ENCODE measurements around the gene TIPRL.
"Not testable (repeated sequence)": the region's sequence is repeated elsewhere in the genome, so short reads cannot be mapped to it uniquely, and the experiment has no call there.

TIPRL gene

DNA sequence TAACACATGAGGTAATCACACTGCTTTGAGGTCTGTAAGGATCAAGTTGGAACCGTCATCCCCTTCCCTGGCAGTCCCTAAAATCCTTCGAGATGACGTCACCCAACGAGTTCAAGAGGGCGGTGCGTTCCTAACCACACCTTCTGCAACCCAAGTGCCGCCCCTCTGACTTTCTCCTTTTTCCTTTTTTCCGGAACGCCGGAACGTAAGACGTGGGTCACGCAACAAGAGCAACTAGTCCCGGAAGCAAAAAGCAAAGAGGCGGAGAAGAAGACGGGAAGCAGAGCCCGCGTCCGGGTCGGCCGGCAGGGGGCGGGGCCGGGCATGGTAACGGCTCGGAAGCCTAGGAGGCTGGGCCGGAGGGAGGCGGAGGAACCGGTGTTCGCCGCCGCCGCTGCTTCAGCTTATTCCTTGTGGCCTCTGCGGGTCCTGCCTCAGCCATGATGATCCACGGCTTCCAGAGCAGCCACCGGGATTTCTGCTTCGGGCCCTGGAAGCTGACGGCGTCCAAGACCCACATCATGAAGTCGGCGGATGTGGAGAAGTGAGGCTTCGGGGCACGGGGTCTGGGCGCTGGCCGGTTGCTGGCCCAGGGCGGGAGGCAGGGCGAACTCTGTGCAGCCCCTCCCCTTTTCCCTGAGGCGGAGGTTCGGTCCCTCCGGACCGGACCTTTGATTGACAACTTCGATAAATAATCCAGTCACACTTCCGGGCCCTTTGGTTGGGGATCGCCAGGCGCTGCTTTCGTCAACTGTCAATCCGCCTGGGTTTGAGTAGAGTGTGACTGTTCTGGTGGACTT is at the start of gene TIPRL:
Gene TIPRL (plus strand): TSS at position 325 of the 800 bp plus-strand sequence. CDS start 116 bp downstream, at position 441.
- peak; percentile 97 for DNase-seq

DNA sequence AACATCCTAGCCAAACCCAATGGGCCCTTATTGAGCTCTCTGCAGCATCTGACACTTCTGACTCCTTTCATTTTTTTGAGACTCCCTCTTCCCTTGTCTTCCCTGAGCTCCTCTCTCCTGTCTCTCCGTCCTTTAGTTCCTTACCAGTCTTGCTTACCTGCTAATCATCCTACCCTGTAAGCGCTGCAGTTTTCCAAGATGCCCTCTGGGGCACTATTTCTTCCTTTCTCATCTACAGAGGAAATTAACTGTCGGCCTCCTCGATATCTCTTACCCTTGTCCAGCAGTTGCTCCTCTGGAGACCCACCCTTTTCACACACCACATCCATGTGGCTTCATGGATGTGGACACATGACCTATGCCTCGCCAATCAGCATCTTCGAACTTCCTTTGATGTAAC is 48.8 kb upstream of the TIPRL start:
- DNase-seq: no peak

DNA sequence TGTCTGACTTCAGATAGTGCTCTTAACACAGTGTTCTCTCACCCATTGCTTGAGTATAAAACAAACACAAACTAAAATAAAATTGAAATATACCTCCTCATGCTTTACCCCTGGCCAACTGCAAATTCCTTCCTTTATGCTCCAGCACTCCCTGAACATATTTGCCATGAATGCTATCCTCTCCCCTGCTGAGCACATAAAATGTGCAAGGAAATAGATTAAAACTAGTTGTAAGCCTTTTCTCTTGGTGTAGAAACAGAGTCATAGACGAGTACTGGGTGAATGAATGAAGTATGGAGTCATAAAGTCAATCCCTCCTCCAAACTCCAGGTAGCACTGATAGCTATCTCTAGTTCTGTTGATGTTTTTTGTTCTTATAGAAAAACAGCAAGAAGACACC is 44.6 kb upstream of the TIPRL start:
- DNase-seq: no peak

DNA sequence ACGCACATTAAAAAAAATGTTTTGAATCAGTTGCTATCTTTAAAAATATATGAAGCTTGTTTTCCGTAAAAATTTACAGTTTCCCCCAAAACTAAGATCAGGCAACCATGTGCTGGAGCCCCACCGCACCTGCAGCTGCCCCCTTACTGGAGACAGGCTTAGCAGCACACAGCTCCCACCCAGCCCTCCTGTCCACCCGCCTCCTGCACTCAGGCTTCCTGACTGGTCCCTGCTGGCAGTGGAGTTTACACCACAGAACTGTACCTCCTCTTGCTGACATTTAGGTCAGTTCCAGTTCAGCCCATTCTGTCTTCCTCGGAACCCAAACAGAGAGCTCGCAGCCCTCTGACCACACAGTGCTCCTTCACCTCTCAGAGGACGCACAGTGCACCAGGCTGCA is 44.1 kb upstream of the TIPRL start:
- no peak for DNase-seq

DNA sequence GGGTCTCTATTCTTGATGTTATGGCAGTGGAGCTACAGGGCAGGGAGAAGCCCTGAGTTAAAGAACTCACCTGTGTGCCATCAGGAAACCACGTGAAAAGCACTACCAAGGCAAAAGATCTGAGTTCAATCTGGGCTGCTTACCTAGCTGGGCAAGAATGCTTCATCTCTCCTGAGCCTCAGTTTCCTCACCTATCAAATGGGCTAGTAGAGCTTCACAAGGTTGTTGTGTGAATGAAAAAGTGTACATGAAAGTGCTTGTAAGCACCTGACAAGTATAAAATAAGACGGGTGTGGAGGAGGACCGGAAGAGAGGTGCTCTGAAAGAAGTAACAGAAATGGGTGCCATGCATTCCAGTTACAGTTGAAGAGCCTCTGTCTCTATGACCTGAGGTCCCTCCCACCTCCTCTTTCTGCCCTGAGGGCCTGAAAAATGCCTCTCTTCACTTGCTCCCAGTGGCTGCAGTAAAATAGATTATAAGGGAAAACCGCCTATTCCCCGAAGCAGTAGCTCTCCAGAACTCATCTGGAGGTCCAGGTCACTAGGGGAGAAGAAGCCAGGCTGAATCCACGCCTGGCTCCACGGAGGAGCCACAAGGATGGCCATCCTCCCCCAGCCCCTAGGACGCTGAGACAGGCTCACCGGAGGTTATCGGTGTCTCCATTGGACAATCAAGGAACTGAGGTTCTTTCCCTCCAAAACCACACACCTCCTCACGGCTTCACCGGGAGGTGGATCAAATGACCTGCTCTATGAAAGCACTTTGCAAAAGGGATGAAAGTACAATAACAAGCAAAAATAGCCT is 43.4 kb upstream of the TIPRL start:
- no peak for DNase-seq

DNA sequence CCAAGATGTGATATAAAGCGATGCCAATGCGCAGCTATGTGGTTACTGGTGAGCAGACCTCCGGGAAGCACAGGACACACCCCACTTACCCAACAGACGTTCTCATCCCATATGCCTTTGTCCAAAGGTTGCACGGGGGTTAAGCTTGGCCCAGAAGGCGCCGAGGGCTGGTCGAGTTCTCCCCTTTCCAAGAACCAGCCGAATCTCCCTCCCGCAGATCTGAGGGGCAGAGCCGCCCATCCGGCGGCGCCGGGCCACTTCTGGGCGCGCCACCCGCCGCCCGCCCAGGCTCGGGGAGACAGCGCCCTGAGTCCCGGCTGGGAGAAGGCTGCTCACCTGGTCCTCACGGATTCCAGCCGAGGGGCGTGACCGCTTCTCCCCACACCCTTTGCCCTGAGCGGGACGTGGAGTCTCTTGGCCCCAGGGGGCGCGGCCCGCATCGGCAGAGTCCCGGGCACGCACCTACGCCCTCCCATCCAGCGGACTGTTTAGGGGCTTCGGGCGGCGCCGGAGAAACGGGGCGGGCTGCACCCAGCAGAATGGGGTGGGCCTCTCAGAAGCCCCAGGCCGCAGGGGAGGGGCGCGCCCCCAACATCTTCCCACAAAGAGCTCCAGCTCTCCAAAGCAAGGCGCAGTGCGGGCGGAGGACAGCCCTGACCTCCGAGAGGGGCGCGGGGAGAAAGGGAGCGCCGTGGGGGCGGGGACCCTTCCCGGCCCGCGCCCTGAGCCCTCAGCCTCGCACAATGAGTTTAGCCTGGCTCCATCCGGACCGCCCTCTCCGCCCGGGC is 42.6 kb upstream of the TIPRL start:
- DNase-seq: peak; percentile 13

DNA sequence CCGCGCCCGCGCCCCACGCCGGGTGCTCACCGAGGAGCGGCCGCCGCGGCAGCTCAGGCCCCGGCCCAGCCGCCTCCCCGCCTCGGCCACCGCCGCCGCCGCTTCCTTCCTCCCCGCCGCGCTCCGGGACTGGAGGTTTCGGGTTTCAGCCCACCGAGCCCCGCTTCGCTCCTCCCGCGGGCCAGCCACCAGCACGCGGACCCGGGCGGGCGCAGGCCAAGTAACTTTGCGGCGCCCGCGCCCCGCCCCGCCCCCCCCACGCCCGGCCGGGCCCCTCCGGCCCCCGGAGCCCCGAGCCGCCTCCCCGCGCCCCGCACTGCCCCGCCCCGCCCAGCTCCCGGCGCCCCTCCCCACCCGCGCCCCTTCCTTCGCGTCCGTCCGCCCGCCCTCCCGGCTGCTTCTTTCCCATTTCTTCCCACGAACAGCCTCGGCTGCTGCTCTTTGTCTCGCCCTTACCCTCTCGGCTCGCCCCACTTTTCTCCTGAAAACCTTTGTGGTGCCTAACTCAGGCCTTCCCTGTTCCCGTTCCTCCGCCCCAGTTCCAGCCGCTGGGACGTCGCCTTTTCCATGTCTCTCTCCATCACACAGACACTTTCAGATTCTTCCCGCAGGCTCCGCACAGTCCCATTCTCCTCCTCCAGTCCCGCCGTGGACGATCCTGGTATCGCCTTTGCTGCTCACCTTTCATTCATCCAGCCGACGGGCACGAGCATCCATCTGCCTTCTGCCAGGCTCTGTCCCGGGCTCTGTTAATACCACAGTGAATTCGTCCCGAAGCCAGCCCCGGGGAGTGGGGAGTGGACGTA is 41.9 kb upstream of the TIPRL start, which contains the start of gene GPR161:
Gene GPR161 (minus strand): TSS at position 222 of the 806 bp plus-strand sequence. CDS start 32,080 bp downstream, outside the sequence.
- DNase-seq: peak; percentile 27

DNA sequence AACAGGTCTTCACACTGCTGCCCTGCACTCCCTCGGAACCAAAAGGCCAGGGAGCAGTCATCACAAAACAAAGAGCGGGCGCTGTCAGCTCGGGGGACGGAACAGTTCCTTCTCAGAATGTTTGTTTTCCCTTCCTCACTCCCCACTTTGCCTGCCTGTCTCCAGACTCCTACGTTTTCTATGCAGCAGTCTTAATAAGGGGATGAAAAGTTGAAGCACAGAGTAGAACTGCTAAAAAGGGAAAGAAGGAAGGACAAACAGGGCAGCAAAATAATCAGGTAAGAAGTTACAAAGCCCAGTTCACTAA is 41.3 kb upstream of the TIPRL start:
- DNase-seq: no peak

DNA sequence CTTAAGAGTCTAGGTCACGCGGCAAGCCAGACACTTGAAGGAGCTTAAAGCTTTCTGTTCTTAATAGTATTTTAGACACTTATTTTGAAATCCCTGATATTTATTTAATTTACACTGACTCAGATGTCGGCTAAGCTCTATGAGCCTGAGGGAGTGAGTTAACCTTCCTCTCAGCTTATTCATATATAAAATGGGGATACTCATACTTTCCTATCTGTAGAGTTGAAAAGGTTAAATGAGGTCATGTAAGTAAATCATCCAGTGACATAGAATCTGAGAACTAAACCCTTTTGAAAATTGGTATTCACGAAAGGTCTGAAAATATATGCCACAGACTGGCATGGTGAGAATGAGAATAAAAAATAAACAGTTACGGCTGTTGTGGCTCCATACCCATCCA is 40.6 kb upstream of the TIPRL start:
- DNase-seq: no peak

DNA sequence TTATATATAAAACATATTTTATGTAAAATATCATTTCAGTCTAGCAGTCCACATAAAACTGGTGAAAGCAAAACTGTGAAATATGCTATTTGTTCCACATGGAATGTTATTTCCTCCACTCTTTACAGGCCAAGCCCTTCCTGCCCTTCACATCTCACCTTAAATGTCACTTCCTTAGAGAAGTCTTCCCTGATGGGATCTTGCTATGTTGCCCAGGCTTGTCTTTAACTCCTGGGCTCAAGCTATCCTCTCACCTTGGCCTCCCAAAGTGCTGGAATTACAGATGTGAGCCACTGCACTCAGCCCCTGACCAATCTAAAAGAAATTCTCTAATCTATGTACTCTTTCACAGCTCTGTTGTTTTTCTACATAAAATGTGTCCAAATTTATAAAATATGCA is 39.7 kb upstream of the TIPRL start:
- no peak for DNase-seq

DNA sequence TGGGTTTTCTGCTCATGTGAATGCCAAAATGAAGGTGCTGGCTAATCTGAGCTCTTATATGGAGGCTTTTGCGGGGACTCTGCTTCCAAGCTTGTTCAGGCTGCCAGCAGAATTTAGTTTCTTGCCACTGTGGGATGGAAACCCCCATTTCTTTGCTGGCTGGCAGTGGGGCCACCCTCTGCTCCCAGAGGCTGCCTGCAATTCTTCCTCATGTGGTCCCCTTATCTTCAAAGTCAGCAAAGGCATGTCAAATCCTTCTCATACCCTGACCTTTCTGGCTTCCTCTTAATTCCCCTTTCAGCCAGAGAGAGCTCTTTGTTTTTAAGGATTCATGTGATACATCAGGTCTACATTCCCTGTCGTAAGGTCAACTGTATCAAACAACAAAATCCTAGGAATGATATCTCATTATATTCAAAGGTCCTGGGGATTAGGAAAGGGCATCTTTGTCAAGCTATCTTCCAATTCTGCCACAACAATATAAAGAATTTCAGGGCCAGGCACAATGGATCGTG is 36.8 kb upstream of the TIPRL start:
- DNase-seq: no peak

DNA sequence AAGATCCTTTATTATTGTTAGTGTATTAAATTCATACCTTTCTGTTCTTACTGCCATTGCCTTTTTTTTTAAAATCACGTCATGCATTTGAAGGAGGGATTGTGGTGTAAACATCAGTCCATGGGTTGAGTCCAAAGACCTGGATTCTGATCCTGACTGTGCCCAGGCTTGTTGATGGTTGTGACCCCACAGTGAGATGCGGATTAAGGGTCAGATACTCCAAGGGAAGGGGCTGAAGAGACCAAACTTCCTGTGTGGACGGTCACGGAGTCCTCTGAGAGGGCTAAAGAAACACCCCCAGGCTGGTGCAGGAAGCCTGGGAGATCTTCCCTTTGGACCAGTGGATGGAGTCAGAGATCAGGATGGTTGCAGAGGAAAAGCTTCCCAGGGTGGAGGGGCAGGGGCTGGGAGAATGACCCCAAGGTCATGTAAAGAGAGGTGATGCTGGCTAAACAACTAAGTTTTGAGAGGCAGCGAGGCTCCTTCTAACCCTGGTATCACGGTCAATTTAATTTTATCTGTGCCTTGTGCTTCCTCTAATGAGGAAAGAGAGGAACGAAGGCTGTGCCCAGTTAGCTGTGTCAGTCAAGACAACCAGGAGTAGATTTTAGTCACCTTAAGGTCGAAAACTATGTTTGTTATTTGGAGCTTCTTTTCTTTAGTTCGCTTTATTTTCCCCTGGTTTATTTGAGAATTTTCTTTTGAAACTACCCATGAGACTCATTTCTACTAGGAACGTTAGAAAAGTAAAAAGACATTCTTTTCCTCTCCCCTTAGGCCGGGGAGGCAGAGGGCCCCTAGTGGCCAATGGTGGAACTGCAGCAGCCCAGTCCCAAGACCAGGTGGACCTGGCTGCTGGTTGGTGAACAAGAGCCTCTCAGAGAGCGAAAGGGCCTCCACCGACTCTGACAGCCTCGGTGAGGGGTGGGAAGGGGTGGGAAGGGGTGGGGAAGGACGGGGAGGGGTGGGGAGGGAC is 33.3 kb upstream of the TIPRL start:
- peak; percentile 92 for DNase-seq

DNA sequence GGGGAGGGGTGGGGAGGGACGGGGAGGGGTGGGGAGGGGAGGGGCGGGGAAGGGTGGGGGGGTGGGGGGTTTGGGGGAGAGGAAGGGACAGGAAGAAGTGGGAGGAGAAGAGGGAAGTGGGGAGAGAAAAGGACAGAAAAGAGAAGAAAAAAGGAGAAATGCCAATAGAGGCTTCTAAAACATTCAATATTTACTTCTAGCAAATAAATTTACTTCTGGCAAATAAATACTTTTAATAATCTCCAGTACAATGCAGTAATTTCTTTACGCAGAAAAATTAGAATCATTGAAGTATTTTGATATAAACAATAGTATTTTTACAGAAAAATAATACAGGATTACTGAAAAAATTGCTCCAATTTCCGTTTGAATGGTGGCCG is 32.6 kb upstream of the TIPRL start:
- no peak for DNase-seq

DNA sequence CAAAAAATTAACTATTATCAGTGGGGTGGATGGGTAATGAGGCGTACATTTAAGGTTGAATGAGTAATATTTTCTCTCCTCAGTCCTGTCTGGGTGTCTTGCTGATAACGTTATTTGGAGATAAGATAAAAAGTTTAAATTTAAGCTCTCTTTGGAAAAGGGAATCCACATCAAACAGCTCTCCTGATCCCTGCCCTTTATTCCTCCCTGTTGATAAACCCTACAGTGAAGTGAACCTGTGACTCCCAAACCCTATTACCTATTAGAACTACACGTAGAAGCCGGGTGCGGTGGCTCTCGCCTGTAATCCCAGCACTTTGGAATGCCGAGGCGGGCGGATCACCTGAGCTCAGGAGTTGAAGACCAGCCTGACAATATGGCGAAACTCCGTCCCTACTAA is 32.1 kb upstream of the TIPRL start:
- no peak for DNase-seq

DNA sequence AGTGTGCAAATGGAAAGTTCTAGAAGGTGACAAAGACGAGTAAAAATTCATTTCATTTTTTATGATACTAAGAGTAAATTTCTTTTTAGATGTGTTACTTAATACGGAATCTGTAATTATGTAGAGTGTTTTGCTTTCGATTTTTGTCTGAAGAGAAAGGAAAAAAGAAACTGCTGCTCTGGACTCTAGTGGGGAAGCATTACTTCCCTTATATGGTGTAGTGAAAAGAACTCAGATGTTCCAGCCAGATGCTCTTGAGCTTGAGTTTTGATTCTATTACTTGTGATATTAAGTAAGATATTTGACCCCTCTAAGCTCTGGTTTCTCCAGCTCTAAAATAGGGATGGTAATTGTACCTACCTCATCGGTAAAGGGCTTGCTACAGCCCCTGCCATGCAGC is 29.8 kb upstream of the TIPRL start:
- DNase-seq: no peak

DNA sequence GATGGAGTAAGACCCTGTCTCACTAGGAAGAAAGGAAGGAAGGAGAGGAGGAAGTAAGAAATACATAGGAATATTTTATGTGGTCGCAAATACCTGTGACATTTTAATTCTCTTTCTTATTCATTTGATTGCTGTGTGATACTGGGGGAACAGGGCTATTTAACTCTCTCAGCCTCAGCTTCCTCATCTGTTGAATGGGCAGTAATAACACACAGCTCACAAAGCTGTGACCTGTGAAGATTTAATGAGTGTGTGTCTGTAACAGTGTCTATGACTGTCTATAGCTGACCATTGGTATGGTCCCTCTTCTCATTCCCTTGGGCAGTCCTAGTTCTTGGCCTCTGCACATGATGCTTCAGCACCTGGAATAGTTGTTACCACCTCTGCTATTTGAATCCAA is 28.5 kb upstream of the TIPRL start:
- DNase-seq: no peak

DNA sequence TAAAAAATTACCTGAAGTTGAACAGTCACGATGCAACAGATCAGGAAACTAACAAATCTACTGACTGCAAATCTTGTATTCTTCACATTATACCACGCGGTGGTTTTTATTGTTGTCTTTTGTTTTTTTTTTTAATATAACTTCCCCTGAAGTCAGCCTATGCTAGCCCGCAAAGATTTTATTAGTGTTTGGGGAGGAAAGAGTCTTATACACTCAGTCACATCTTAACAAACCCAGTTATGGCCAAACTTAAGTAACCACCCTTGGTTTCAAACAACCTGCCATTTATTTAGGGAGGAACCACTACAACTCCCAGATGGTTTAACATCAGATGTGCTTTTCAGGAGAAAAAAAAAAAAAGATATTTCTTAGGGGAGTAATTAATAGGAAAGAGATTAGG is 26.8 kb upstream of the TIPRL start:
- DNase-seq: no peak

DNA sequence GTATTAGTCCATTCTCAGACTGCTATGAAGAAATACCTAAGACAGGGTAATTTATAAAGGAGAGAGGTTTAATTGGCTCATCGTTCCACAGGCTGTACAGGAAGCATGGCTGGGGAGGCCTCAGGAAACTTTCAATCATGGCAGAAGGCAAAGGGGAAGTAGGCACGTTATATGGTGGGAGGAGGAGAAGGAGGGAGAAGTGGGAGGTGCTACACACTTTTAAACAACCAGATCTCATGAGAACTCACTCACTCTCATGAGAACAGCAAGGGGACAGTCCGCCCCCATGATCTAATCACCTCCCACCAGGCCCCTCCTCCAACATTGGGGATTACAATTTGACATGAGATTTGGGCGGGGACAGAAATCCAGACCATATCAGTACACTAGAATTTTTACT is 24.1 kb upstream of the TIPRL start:
- DNase-seq: not testable (repeated sequence)

DNA sequence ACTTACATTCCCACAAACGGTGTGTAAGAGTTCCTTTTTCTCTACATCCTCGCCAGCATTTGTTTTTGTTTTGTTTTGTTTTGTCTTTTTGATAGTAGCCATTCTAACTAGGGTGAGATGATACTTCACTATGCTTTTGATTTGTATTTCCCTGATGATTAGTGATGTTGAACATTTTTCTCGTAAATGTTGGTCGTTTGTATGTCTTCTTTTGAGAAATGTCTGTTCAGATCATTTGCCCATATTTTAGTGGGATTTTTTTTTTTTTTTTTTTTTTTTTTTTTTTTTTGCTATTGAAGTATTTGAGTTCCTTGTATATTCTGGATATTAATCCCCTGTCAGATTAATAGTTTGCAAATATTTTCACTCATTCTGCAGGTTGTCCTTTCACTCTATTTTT is 22.9 kb upstream of the TIPRL start:
- DNase-seq: no peak

DNA sequence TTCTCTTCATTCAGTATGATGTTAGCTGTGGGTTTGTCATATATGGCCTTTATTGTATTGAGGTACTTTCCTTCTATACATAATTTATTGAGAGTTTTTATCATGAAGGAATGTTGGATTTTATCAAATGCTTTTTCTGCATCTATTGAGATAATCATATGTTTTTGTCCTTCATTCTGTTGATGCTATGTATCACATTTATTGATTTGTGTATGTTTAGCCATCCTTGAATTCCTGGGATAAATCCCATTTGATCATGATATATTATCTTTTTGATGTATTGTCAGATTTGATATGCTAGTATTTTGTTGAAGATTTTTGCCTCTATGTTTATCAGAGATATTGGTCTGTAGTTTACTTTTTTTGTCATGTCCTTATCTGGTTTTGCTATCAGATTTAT is 21.1 kb upstream of the TIPRL start:
- no peak for DNase-seq

DNA sequence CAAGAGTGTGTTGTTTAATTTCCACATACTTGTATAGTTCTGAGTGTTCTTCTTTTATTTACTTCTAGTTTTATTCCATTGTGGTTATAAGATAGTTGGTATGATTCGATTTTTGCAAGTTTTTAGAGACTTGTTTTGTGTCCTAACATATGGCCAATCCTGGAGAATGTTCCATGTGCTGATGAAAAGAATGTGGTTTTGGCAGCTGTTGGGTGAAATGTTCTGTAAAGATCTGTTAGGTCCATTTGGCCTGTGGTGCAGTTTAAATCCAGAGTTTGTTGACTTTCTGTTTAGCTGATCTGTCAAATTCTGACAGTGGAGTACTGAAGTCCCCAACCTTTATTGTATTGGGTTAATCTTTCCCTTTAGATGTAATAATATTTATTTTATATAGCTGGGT is 19.5 kb upstream of the TIPRL start:
- DNase-seq: no peak
